HG02571 (cell line): ENCODE results near the gene DNAH10.
"Not testable (repeated sequence)": the region's sequence is repeated elsewhere in the genome, so short reads cannot be mapped to it uniquely, and the experiment has no call there.

Source experiments
- ATAC-seq: cut with Tn5 transposase; IDR thresholded peaks from one replicate; pipeline ENCODE4 v1.9.1; 2021; ENCODE audit warnings: mild to moderate bottlenecking, moderate library complexity; ENCODE audit not compliant: unreplicated experiment

The DNAH10 gene

DNA sequence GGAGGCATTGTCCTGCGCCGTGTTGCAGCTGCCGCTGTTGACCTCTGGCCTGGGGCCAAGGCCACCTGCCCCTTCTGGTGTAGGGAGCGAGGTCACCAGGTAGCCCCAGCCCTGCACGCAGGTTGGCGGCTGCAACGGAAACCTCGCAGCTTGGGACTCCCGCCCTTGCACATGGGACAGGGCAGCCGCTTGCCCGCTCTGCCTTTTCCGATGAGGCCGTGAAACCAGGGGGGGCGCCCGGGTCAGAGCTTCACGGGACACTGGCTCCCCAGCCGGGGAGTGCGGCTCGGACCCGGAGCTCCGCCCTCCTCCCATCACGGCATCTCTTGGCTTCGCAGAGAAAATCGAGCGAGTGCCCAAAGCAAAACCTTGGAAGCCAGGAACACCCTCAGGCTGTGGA is 25.4 kb downstream of the DNAH10 start:
- ATAC-seq: no peak

DNA sequence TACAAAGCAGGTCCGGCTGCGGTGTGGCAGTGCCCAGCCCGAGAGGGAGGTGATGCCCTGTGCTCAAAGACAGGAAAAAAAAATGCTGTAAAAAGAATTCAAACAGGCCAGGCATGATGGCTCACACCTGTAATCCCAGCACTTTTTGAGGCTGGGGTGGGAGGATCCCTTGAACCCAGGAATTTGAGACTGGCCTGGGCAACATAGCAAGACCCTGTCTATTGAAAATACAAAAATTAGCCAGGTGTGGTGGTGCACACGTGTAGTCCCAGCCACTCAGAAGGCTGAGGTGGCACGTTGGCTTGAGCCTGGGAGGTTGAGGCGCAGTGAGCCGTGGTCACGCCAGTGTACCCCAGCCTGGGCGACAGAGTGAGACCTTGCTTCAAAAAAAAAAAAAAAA is 26.4 kb downstream of the DNAH10 start:
- no peak for ATAC-seq

DNA sequence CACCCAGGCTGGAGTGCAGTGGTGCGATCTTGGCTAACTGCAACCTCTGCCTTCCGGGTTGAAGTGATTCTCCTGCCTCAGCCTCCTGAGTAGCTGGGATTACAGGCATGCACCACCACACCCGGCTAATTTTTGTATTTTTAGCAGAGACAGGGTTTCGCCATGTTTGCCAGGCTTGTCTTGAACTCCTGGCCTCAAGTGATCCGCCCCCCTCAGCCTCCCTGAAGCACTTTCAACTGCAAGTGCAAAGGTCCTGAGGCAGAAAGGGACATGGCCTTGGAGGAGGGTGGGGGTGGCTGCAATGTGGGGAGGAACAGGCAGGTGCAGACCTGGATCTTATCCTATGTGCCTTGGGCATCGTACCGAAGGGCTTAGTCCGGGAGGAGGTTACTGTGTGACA is 27.3 kb downstream of the DNAH10 start:
- ATAC-seq: not testable (repeated sequence)

DNA sequence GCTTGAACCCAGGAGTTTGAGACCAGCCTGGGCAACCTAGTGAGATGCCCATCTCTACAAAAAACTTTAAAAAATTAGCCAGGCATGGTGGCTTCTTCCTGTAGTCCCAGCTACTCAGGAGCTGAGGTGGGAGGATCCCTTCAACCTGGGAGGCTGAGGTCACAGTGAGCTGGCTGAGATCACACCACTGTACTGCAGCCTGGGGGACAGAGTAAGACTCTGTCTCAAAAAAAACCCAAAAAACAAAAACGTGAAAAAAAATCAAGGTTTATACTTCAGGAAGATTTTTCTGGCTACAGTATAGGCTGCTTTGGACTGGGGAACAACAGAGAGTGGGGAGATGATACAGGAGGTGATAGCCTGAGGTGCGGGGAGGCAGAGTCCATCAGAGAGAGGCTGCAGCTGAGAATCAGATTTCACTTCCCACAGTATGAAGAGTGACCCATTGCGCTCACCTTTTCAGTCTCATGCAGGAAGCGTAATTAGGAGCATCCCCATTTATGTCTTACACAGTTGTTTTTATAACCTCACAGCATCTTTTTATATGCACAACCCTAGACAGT is 28.9 kb downstream of the DNAH10 start:
- no peak for ATAC-seq

DNA sequence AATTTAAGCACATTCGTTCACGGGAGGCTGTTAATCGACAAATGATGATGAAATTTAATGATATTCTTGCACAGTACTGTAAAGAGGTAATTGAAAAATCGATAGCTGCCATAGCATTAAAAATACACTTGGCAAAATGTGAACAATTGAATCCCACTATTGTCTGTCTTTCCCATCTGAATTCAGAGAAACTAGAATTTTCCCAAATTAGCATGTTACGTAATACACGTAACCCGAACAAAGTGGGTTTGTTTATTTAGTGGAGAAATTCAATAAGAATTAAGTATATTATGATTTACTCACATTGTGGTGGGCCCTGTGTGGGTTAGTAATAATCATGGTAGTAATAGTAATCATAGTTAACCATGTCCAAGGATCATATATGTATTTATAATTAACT is 31.9 kb downstream of the DNAH10 start:
- ATAC-seq: no peak

DNA sequence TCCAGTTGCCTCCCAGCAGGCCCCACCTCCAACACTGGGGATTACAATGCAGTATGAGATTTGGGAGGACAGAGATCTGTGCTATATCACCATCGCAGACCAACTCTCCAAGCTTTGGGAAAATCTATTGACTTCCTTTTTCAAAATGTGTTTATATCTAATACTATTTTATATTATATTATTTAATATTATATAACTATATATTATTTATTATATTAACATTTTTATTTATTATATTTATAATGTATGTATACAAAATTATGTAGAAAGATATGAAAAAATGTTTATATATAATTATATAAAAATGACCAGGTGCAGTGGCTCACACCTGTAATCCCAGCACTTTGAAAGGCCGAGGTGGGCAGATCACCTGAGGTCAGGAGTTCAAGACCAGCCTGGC is 36.4 kb downstream of the DNAH10 start:
- no peak for ATAC-seq

DNA sequence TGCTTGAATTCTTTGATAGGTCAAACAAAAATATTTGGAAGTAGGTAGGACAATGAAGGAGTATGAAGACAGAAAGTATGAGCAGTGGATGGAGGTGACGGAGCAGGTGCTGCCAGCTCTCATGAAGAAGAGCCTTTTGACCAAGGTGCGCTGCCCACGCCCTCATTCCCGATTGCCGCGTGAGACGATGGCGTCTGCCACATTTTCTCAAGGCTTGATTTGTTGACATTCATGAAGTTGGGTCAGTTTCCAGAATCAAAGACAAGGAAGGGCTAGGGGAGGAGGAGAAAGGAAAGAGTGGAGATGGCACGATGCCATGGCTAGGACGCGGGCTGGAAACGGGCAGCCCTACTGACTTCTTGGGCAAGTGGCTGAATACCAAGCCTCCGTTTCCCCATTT is 37.1 kb downstream of the DNAH10 start:
- no peak for ATAC-seq

DNA sequence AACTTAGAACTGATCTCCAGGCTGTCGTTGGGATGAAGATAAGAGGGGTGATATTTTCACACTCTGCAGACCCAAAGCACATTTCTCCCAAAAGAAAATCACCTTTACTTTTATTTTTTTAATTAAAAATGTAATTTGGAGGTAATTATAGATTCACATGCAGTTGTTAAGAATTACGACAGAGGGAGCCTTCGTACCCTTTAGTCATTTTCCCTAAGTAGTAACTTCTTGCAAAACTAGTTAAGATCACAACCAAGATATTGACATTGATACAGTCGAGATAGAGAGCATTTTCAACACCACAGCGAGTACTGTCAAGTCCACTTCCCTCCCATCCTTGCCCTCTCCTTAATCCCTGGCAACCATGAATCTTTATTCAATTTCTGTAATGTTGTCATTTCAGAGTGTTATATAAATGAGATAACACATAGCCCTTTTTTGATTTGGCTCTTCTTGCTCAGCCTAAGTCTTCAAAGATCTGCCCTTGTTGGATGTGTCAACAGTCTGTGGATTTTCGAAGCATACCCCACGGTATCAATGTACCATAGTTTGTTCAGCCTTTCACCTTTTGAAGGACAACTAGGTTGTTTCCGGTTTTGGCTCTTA is 39.6 kb downstream of the DNAH10 start:
- ATAC-seq: no peak

DNA sequence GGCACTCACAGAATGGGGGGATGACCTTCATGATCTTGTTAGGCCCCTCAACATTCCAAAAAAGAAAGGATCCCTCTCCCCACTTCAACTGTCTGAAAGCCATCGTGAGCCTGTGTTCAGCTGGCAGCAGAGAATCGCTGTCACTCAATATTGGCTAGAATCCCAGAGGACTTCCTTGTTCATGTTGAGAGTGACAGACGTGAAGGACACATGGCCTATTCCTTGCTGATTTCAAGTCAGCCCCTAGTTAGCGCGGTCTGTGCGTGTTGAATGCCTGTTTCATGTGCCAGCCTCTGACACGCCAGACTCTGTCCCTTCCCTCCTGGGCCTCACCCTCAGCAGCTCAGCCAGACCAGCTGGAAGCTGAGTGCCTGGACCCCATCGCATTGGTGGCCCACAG is 43.1 kb downstream of the DNAH10 start:
- no peak for ATAC-seq

DNA sequence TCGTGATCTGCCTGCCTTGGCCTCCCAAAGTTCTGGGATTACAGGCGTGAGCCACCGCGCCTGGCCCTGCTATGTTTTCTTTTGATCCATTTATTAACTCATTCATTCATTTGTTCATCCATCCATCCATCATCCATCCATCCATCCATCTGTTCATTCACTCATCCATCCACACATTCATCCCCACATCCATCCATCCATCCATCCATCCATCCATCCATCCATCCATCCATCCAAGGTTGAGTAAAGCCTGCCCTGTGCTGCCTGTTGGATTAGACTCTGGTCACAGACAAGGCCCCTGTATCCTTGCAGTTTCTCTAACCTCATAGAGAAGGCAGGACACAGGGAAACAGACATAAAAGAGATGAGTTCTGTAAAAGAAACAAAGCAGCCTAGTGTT is 44.9 kb downstream of the DNAH10 start:
- ATAC-seq: no peak

DNA sequence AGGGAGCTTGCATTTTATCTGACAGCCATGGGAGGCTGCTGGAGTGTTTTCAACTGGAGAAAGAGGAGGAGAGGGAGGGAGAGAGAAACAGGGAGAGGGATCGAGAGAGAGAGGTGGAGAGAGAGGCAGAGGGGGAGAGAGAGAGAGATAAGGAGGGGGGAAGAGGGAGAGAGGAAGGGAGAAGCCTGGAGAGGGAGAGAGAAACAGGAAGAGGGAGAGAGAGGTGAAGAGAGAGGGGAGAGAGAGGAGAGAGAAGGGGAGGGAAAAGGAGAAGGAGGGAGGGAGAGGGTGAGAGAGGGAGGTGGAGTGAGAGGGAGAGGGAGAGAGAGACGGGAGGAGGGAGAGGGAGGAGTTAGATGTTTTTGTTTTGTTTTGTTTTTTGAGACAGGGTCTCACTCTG is 45.6 kb downstream of the DNAH10 start:
- no peak for ATAC-seq

DNA sequence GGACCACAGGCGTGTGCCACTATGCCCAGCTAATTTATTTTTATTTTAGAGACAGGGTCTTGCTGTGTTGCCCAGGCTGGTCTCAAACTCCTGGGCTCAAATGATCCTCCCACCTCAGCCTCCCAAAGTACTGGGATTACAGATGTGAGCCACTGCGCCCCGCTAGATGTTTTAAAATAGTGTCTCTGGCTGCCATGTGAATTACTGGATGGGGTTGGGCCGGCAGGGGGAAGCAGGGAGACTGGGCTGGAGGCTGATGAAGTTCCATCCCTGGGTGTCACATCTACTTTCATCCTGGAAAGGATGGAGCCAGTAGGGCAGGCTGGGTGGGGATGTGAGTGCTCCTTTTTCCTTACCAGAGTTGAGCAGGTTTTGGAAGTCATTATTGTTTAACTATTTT is 46.1 kb downstream of the DNAH10 start:
- no peak for ATAC-seq

DNA sequence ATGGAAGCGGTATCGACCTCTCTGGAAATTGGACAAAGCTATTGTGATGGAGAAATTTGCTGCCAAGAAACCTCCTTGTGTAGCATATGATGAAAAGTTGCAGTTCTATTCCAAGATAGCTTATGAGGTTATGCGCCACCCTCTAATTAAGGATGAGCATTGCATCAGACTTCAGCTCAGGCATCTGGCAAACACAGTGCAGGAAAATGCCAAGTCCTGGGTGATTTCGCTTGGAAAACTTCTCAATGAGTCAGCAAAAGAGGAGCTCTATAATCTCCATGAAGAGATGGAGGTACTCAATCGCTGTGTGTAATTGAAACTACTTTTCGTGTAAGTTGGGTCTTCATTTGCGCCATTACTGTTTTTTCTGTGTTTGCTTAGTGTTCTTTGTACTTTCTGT is 51.2 kb downstream of the DNAH10 start:
- ATAC-seq: no peak

DNA sequence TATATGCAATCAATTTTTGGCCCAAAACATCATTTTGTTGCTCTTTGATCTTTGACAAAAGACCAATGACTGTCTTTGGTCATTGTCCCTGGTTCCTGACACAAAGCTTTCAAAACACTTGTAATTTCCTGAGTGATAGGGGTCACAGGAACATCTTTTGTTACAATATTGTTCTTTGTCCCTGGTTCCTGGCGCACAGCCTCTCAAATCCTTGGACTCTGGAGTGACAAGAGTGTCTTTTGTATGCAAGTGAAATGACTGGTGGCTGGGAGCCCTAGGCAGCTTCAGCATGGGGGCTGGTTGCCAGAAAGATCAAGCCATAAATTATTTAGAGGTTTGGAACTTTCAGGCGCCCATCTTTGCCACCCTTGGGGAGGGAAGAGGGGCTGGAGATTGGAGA is 53.9 kb downstream of the DNAH10 start:
- ATAC-seq: no peak

DNA sequence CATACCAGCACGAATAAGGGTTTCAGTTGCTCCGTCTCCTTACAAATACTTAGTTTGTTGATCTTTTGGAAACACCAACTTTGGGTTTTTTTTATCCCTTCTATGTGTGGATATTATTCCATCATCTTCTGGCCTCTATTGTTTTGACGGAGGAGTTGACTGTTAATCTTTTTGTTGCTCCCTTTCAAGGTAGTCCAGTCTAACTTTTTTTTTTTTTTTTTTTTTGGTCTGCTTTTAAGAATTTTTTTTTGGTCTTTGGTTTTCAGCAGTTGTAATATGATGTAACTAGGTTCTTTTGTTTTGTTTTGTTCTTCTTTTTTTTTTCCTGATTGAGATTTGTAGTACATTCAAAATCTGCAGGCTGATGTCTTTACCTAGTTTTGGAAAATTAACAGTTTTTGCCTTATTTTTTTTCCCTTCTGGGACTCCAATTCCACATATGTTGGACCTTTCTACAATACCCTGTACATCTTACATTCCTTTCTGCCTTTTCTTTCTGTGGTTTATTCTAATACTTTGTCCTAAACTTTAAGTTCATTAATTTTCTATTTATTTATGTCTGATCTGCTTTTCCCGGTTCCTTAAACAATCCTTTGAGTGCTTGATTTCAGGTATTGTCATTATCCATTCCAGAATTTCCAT is 54.9 kb downstream of the DNAH10 start:
- no peak for ATAC-seq

DNA sequence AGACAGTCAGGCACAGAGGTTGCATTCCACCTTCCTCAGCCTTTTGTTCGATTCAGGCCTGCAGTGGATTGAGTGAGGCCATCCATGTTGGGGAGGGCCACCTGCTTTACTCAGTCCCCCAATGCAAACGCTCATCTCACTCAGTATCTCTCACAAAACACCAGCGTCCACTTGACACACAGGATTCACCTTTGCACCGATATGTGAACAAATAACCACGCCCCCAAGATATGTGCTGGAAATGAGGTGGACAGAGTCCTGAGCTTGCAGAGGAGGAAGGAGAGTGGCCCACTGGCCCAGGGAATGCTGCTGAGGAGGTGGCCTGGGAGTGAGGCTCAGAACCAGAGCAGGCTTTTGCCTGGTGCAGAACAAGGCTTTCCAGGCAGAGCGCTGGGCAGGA is 60.7 kb downstream of the DNAH10 start:
- ATAC-seq: no peak

DNA sequence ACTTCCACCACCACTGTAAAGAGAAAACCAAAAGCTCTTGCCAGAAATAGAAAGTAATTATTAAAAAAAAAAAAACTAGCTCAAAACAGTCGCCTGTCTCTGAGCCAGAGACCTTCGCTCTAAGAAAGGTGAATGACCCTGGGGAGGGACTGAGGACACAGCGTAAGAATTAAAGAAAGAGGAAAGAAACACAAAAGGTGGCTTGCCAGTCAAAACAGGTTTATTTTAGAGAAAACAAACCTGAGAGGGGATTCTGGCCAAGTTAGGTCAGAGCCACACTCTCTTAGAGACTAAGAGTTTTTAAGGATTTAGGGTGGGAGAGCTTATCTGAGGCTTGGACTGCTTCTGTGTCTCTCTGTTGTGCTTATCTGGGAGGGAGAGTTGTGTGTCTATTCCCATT is 66.0 kb downstream of the DNAH10 start:
- ATAC-seq: no peak

DNA sequence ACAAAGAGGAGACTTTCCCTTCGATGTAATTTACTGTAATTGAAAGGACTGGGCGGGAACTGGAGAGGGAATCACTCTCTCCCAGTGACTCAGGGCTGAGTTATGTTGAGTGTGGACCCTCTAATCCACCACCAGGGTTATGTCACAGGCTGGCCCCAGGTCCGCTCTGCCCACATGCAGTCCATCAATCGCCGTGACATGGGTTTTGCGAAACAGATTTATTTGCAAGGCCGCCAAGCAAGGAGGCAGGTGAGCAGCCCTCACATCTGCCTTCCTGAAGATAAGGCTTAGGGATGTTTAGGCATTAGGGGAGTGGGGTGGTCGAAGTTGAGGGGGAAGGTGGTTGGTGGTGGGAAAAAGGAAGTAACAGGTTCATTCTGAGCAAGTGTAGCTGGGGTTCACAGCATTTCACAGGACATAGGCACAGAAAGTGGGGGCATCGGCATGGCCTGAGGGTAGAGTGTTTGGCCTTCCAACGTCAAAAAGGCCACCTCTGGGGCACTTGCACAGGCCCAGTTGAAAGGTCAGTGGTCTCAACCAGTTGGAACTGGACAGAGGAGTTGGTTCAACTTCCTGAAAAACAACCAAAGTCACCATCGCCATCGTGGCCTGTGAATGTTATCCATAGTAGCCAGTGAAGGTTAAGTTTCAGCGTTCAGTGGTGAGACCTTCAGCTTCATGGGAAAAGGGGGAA is 66.9 kb downstream of the DNAH10 start:
- ATAC-seq: no peak

DNA sequence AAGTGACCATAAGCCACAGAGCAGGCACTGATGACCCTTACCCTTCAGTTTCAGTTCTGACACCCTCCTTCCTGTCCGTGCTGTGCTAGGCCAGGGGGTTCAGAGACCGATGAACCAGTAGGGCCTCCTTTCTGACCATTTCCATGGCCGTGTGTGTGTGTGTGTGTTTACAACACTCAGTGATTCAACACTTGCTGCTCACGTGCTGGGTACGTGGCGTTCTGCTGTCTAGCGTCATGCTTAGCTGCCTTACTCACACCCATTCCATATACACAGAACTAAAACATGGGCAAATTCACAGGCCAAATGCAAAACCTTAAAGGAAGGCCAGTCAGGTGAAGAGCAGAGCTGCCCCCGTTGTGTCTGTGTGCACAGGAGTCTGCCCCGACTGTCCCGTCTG is 67.5 kb downstream of the DNAH10 start:
- no peak for ATAC-seq

DNA sequence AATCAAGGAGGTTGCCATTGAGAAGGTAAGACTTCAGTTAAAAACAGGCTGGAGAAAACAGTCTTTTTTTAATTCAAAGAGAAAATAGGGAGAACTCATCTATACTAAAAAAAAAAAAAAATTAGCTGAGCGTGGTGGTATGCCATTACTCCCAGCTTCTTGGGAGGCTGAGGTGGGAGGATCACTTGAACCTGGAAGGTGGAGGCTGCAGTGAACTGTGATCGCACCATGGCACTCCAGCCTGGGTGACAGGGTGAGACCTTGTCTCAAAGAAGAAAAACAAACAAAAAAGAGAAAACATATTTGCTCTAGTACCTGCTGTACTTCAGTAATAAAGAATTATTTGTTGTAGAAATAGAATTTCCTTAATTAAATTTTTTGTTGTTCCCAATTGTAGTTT is 68.6 kb downstream of the DNAH10 start:
- ATAC-seq: no peak

DNA sequence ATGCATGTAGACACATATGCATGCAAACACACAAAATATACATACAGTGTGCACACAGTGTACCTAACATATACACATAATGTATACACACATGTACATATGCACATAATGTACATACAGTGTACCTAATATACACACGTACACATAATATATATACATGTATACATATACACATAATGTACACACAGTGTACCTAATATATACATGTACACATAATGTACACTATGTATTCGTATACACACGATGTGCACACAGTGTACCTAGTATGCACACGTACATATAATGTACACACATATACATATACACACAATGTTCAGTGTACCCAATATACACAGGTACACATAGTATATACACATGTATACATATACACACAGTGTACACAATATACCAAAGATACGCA is 70.0 kb downstream of the DNAH10 start:
- ATAC-seq: no peak

DNA sequence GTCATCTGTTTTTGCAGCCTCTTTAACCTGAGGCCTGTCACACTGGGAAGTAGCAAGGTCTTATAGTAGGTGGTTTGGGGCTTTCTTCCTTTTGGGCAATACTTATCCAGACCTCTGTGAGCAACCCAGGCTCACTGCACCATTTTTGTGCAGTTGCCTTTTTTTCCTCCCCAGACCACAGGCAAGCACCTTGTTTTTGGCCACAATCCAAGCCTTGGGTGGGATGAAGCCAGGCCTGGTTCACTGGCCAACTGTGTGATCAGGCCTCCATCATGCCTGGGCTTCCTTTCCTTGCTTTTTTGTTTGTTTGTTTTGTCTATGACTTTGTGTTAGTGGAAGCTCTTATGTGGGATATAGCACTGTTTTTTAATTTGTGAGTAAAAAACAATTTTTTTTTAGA is 71.7 kb downstream of the DNAH10 start:
- ATAC-seq: no peak
